DOHH2 (cell line): ENCODE measurements around the gene EHD2.
"Not testable (repeated sequence)": the region's sequence is repeated elsewhere in the genome, so short reads cannot be mapped to it uniquely, and the experiment has no call there.

Source experiments
- H3F3A ChIP-seq: fragments of 200-600 bp; sonication (generic), shearing (Covaris generic); 2 replicates; pipeline ENCODE4 v1.6.0; 2016; ENCODE audit warnings: antibody characterized with exemption, mild to moderate bottlenecking; ENCODE audit not compliant: control insufficient read depth, insufficient read depth
- H3K27ac ChIP-seq: fragments of 200-600 bp; sonication (generic); 2 replicates; pipeline ENCODE4 v1.5.1; 2014; ENCODE audit warnings: low read depth, mild to moderate bottlenecking, low read length, moderate library complexity
- H3K27me3 ChIP-seq: fragments of 200-600 bp; sonication (generic); 2 replicates; pipeline ENCODE4 v1.6.1; 2014; ENCODE audit warnings: mild to moderate bottlenecking, low read length, mixed read lengths; ENCODE audit not compliant: control insufficient read depth
- H3K36me3 ChIP-seq: fragments of 200-600 bp; sonication (generic); 2 replicates; pipeline ENCODE4 v1.6.1; 2014; ENCODE audit warnings: mild to moderate bottlenecking, low read length, moderate library complexity, mixed read lengths; ENCODE audit not compliant: control insufficient read depth
- H3K4me1 ChIP-seq: fragments of 200-600 bp; sonication (generic); 2 replicates; pipeline ENCODE4 v1.6.1; 2014; ENCODE audit warnings: mild to moderate bottlenecking, low read length, mixed read lengths; ENCODE audit not compliant: control insufficient read depth
- H3K4me2 ChIP-seq: fragments of 200-600 bp; sonication (generic); 2 replicates; pipeline ENCODE4 v1.6.0; 2014; ENCODE audit warnings: mild to moderate bottlenecking, low read length, moderate library complexity
- H3K4me3 ChIP-seq: fragments of 200-600 bp; sonication (generic); 2 replicates; pipeline ENCODE4 v1.5.1; 2014; ENCODE audit warnings: mild to moderate bottlenecking, low read length, mixed read lengths
- H3K79me2 ChIP-seq: fragments of 200-600 bp; sonication (generic); 2 replicates; pipeline ENCODE4 v1.6.1; 2014; ENCODE audit warnings: mild to moderate bottlenecking, low read length, mixed read lengths; ENCODE audit not compliant: control insufficient read depth
- H3K9me2 ChIP-seq: fragments of 200-600 bp; sonication (generic); replicated peaks from 2 replicates; pipeline ENCODE4 v1.6.1; 2014; ENCODE audit warnings: mild to moderate bottlenecking, low read length, mixed read lengths; ENCODE audit not compliant: control insufficient read depth
- H3K9me3 ChIP-seq: fragments of 200-600 bp; sonication (generic); 2 replicates; pipeline ENCODE4 v1.6.1; 2014; ENCODE audit warnings: antibody characterized with exemption, low read length, mixed read lengths; ENCODE audit not compliant: control insufficient read depth, insufficient read depth
- H4K20me1 ChIP-seq: fragments of 200-600 bp; sonication (generic); 2 replicates; pipeline ENCODE4 v1.6.0; 2014; ENCODE audit warnings: low read depth, mild to moderate bottlenecking, antibody characterized with exemption, low read length, moderate library complexity; ENCODE audit not compliant: control insufficient read depth, insufficient read depth
- EZH2phosphoT487 ChIP-seq: fragments of 200-600 bp; sonication (generic); IDR thresholded peaks from 2 replicates; pipeline ENCODE4 v1.6.1; 2017; ENCODE audit warnings: borderline replicate concordance, mild to moderate bottlenecking, antibody characterized with exemption, low read length, moderate library complexity, mixed read lengths
- TF ChIP-seq, protein P1 (sequence below): fragments of 200-600 bp; sonication (generic); IDR thresholded peaks from one replicate; pipeline ENCODE4 v1.5.1; 2014; ENCODE audit warnings: antibody characterized with exemption, mild to moderate bottlenecking, low read depth, low read length; ENCODE audit not compliant: poor library complexity, severe bottlenecking

EHD2 gene, protein sequence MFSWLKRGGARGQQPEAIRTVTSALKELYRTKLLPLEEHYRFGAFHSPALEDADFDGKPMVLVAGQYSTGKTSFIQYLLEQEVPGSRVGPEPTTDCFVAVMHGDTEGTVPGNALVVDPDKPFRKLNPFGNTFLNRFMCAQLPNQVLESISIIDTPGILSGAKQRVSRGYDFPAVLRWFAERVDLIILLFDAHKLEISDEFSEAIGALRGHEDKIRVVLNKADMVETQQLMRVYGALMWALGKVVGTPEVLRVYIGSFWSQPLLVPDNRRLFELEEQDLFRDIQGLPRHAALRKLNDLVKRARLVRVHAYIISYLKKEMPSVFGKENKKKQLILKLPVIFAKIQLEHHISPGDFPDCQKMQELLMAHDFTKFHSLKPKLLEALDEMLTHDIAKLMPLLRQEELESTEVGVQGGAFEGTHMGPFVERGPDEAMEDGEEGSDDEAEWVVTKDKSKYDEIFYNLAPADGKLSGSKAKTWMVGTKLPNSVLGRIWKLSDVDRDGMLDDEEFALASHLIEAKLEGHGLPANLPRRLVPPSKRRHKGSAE

DNA sequence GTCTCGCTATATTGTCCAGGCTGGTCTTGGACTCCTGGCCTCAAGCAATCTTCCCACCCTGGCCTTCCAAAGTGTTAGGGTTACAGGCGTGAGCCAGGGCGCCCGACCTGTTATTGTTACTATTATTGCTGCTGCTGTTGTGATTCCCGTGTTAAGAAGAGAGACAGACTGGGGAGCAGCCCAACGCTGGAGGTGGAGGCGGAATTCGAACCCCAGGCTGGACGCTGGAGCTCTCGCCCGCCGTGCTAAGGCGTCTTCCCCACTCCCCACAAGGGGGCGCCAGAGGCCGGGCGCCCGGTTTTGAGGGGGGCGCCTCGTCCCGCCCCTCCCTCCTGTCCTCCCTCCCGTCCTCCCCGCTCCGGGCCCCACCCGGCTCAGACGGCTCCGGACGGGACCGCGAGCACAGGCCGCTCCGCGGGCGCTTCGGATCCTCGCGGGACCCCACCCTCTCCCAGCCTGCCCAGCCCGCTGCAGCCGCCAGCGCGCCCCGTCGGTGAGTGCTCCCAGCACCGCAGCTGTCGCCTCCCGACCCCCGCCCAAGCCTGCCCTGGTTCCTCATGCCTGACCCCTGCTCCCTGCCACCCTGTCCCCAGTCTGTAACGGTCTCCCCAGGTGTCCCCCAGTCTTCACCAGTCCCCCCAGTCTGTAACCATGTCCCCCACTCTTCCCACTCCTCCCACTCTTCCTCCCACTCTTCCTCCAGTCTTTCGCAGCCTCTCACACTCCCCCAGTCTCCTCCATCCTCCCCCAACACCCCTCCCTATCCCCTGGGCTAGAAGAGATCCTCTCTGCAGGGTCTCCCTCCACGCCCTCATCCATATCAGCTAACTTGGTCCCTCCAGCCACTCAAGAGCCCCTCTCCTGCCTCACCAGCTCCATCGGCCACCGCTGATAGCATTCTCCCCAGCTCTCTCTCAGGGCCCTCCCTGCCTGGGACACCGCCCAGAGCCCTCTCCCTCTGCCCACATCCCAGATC lies at the start of gene EHD2:
Gene EHD2, plus strand, starts transcription at position 377 of the 976 bp plus-strand sequence. CDS start 3,191 bp downstream, outside the sequence.
- H3F3A ChIP-seq = no peaks in the 10 kb centered on the region
- no peaks in the 10 kb centered on the region for H3K36me3 ChIP-seq
- no peak within 1 kb of the TSS for H3K27ac ChIP-seq
- TF ChIP-seq, protein P1, sequence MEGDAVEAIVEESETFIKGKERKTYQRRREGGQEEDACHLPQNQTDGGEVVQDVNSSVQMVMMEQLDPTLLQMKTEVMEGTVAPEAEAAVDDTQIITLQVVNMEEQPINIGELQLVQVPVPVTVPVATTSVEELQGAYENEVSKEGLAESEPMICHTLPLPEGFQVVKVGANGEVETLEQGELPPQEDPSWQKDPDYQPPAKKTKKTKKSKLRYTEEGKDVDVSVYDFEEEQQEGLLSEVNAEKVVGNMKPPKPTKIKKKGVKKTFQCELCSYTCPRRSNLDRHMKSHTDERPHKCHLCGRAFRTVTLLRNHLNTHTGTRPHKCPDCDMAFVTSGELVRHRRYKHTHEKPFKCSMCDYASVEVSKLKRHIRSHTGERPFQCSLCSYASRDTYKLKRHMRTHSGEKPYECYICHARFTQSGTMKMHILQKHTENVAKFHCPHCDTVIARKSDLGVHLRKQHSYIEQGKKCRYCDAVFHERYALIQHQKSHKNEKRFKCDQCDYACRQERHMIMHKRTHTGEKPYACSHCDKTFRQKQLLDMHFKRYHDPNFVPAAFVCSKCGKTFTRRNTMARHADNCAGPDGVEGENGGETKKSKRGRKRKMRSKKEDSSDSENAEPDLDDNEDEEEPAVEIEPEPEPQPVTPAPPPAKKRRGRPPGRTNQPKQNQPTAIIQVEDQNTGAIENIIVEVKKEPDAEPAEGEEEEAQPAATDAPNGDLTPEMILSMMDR = peak; percentile 84
- no peak for TF ChIP-seq EZH2phosphoT487
- H3K4me1 ChIP-seq = peaks cover 11% of the 10 kb centered on the region
- no peaks in the 10 kb centered on the region for H4K20me1 ChIP-seq
- H3K27me3 ChIP-seq = peaks cover 6% of the 10 kb centered on the region; the same call in 1 of the 2 replicates
- H3K9me3 ChIP-seq = no peaks in the 10 kb centered on the region
- no peaks in the 10 kb centered on the region for H3K79me2 ChIP-seq
- H3K4me3 ChIP-seq = no peak within 1 kb of the TSS
- no peaks in the 10 kb centered on the region for H3K9me2 ChIP-seq
- H3K4me2 ChIP-seq = no peak within 1 kb of the TSS

DNA sequence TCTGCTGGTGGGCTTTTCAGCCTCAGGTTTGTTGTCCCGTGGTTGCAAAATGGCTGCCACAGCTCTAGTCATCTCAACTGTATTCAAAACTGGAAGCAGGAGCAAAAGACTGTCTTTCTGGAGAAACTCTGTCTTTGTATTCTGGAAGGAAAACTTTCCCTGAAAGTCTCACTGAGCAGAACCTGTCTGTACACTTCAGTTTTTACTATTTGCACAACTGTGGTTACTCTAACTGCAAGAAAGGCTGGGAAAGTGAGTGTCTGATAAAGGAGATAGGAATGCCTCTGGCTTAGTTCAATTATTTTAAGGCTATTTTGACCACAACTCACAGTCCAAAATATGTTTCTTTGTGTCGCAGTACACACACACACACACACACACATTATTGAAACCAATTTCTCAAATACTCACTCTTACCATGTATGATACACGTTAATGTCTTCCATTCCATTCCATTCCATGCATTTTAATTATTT lies 49.7 kb upstream of the EHD2 start:
- Histone ChIP-seq H3K9me3 (no peaks in the 10 kb centered on the region), H3K79me2 (peaks cover 57% of the 10 kb centered on the region), H3K9me2 (no peaks in the 10 kb centered on the region), H4K20me1 (no peaks in the 10 kb centered on the region), H3K4me1 (no peaks in the 10 kb centered on the region), H3K4me3 (no peak overlapping the region), H3K36me3 (no peaks in the 10 kb centered on the region), H3K4me2 (no peak overlapping the region), H3K27ac (no peak overlapping the region), H3F3A (no peaks in the 10 kb centered on the region), H3K27me3 (no peaks in the 10 kb centered on the region)
- no peak for TF ChIP-seq EZH2phosphoT487
- TF ChIP-seq, protein P1 = no peak

DNA sequence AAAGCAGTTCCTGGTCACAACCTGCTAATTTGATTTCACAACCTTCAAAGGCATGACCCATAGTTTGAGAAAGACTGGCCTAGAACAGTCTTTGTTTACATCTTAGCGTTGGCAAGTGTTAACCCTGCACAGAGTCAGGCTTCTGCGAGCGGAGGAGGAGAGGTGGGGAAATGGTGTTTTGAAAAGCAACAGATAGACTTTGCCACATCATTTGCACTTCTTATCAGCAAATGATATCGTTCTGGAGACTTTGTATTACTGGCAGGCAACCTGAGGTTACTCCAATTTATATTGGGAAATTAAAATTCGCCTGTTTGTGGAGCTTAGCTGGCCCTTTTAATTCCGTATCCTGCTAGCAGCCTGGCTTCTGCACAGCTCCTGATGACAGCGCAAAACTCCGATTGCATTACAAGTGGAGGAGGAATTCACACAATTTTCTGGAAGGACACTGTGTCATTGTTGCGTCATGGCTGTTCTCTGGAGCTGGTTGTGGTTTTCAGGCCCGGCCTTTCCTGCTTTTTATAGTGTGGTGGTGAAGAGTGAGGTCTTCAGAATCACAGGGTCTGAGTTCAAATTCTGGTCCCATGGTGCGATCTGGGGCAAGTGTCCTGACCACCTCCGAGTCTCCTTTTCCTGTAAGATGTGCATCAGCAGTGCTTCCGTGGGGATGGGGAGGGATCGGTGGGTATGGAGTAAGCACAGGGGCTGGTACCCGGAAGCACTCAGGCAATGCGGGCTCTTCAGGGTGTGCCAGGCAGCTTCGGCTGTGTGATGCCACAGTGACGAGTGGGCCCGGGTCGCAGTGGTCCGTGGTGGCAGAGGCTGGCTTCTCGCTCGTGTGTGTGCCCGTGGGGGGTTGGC lies 49.1 kb upstream of the EHD2 start:
- Histone ChIP-seq H3F3A (no peaks in the 10 kb centered on the region), H3K36me3 (no peaks in the 10 kb centered on the region), H3K27me3 (no peaks in the 10 kb centered on the region), H3K9me3 (no peaks in the 10 kb centered on the region), H3K79me2 (peaks cover 51% of the 10 kb centered on the region), H3K9me2 (no peaks in the 10 kb centered on the region), H3K4me3 (no peak overlapping the region), H4K20me1 (no peaks in the 10 kb centered on the region), H3K4me2 (no peak overlapping the region), H3K27ac (no peak overlapping the region), H3K4me1 (no peaks in the 10 kb centered on the region)
- TF ChIP-seq, protein P1 = no peak
- TF ChIP-seq EZH2phosphoT487 = no peak

DNA sequence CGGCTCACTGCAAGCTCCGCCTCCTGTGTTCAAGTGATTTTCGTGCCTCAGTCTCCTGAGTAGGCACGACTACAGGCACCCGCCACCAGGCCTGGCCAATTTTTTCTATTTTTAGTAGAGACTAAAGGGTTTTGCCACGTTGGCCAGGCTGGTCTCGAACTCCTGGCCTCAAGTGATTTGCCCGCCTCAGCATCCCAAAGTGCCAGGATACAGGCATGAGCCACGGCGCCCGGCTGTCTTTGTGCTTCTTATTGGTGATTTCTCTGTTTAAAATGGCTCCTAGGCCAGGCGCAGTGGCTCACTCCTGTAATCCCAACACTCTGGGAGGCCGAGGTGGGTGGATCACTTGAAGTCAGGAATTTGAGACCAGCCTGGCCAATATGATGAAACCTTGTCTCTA lies 44.7 kb upstream of the EHD2 start:
- H3F3A ChIP-seq, H3K9me2 ChIP-seq, H3K27ac ChIP-seq, H4K20me1 ChIP-seq, H3K9me3 ChIP-seq, H3K4me3 ChIP-seq, H3K4me2 ChIP-seq, H3K4me1 ChIP-seq, H3K27me3 ChIP-seq, H3K36me3 ChIP-seq: not testable (repeated sequence)
- peaks cover 32% of the 10 kb centered on the region for H3K79me2 ChIP-seq
